ENCODE measurements around the gene MAP6D1.

MAP6D1 gene

GRCh38 chr3:183822631-183823030 lies 2.7 kb downstream of the MAP6D1 start:
- DNase-seq: no peak

- no peak for DNase-seq
These were observed 5.5 kb downstream of the MAP6D1 start for GRCh38 chr3:183819831-183820230.

- no peak for DNase-seq
These were observed 6.4 kb downstream of the MAP6D1 start for GRCh38 chr3:183818706-183819624.

- DNase-seq: no peak
These were observed 7.2 kb downstream of the MAP6D1 start for GRCh38 chr3:183818041-183818620.

GRCh38 chr3:183817639-183818038 lies 7.7 kb downstream of the MAP6D1 start:
- DNase-seq: no peak

GRCh38 chr3:183816681-183817510 lies 8.5 kb downstream of the MAP6D1 start:
- no peak for DNase-seq

GRCh38 chr3:183815951-183816475 lies 9.4 kb downstream of the MAP6D1 start:
- DNase-seq: no peak

GRCh38 chr3:183815563-183815940 lies 9.8 kb downstream of the MAP6D1 start:
- DNase-seq: no peak

- no peak for DNase-seq
These were observed 11.1 kb downstream of the MAP6D1 start for GRCh38 chr3:183814240-183814639.

GRCh38 chr3:183812761-183813445 lies 12.5 kb downstream of the MAP6D1 start:
- no peak for DNase-seq

- DNase-seq: no peak
These were observed 13.7 kb downstream of the MAP6D1 start for GRCh38 chr3:183811638-183812037.

GRCh38 chr3:183810643-183811594 lies 14.5 kb downstream of the MAP6D1 start:
- DNase-seq: no peak

- no peak for DNase-seq
These were observed 16.1 kb downstream of the MAP6D1 start for GRCh38 chr3:183809270-183809669.

- DNase-seq: no peak
These were observed 17.0 kb downstream of the MAP6D1 start for GRCh38 chr3:183808355-183808754.

- no peak for DNase-seq
These were observed 17.5 kb downstream of the MAP6D1 start for GRCh38 chr3:183807881-183808280.

- no peak for DNase-seq
These were observed 18.1 kb downstream of the MAP6D1 start for GRCh38 chr3:183807209-183807728.

- DNase-seq: no peak
These were observed 22.4 kb downstream of the MAP6D1 start for GRCh38 chr3:183802989-183803388.

GRCh38 chr3:183801601-183802000 lies 23.8 kb downstream of the MAP6D1 start:
- no peak for DNase-seq

GRCh38 chr3:183800243-183800863 lies 25.0 kb downstream of the MAP6D1 start:
- no peak for DNase-seq

GRCh38 chr3:183799461-183799860 lies 25.9 kb downstream of the MAP6D1 start:
- no peak for DNase-seq

- no peak for DNase-seq
These were observed 27.4 kb downstream of the MAP6D1 start for GRCh38 chr3:183797996-183798395.
